NCI-H2081 treated with DMSO at 0.1 percent for 48 hours (cell line): Measurements from ENCODE around the gene FRK.
"Not testable (repeated sequence)": the region's sequence is repeated elsewhere in the genome, so short reads cannot be mapped to it uniquely, and the experiment has no call there.

Source experiments
- DNase-seq: peaks from one replicate; lab custom pipeline; 2025; lab: John Stamatoyannopoulos, UW

Gene FRK, protein sequence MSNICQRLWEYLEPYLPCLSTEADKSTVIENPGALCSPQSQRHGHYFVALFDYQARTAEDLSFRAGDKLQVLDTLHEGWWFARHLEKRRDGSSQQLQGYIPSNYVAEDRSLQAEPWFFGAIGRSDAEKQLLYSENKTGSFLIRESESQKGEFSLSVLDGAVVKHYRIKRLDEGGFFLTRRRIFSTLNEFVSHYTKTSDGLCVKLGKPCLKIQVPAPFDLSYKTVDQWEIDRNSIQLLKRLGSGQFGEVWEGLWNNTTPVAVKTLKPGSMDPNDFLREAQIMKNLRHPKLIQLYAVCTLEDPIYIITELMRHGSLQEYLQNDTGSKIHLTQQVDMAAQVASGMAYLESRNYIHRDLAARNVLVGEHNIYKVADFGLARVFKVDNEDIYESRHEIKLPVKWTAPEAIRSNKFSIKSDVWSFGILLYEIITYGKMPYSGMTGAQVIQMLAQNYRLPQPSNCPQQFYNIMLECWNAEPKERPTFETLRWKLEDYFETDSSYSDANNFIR

DNA sequence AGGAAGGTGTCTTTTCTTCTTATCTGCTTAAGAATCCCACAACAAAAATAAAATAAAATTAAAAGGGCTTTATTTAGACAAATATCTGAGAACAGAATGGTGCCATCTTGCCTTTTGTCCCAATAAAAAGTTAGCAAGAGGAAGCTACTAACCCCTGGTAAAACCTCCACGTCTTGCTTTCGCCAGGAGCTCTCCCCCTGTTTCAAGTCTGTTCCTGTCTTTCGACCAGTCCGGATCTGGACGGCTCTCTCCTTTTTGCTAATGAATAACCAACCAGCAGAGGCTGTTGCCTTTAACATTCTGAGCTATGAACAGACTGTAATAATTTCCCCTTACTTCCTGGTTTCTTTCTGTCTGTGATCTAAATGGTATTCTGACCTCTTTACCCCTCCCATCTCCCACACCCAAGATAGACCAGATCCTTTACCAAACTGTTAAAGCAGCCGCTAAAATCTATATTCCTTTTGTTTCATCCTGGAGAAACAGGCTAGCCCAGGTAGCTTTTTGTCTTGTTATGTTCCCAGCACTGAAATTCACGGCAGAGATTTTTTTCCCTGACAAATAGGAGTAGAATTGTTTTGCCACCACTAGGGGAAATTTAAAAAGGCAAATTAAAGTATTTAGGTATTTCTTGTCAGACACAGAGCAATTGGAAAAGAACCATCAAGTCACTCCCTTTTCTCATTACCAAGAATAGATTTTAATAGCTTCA lies at the start of gene FRK:
TSS of gene FRK (minus strand) at position 320 of the 712 bp plus-strand sequence. CDS start 580 bp downstream, outside the sequence.
- DNase-seq = no peak

DNA sequence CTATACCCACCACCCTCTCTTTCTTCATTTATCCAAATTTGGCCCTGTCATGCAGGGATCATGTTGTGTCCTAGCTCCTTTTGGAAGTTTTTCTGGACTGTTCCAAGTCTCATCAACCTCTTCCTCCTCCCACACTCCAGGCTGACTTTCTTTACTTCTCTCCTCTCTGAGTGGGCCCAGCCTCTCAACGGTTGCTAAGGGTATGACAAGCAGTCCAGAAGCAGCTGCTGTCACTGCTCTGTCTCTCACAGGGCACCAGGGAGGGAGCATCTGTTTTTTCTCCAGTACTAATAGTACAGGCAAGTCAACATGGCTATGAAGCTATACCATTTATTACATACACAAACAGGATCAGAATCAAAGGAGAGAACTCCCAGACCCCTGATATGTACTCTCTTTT lies 48.1 kb upstream of the FRK start:
- no peak for DNase-seq

DNA sequence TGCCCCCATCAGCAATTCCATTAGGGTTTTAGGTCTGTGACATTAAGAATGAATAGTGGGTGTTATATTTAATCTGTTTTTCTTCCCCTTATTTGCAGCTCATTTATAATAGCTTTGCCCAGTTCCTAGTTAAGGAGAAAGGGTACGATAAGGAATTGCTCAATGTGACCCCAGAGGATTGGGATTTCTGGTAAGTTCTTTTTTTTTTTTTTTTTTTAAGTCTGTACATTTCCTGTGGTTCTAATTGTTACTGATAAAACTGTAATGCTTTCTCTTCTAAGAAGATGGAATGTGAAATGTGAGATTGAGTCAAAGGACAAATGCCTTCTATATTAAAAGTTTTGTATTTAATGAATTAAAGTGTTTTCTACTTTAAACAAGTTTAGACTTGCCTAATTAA lies 45.5 kb upstream of the FRK start:
- DNase-seq = no peak

DNA sequence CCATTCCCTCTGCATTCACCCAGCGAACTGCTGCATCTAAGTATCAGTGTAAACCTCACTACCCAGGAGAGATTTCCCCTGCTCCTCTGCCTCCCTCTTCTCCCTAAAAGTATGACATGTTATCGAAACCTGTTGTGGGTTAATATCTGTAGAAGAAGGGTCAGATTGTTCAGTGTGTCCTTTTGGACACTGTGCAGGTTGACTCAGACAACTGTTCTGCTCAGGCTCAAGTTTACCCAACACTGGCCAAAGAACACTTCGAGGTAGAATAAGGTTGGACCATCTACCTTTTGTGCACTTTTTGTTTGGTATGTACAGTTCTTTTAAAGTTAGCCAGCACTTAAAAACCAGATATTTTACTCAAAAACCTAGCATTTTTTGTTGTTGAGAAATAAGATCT lies 44.6 kb upstream of the FRK start:
- no peak for DNase-seq

DNA sequence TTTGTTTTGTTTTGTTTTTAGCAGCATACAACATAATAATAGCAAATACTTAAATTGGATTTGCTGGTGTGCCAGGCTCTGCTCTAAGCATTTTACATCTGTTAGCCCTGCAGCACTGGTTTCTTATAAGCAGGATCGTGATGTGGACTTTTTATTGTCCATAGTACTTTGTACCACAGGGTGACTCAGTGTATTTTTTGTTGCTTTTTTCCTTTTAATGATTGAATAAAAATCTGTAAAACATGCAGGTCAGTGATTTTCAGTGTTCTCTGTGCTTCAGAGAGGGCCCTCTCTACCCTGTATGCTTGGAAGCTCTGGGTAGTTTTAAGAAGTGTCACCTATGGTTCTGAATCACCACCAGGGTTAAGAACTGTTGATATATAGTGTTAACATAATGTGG lies 43.9 kb upstream of the FRK start:
- DNase-seq = no peak

DNA sequence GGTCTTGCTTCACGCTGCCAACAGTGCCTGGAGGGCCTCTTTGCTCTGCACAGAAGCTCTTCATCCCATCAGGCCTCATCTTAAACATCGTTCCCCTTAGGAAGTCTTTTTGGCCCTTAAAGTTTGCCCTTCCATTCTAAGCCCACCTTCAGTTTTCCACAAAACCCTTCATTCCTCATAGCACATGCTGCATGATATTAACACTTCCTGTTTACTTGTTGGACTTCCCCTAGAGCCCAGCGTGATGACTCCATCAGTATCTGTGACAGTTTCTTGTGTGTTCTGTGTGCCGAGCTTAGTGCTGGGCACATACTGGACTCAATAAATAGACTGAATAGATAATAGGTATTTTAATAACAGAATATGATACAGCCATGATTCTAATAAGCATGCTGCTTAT lies 42.2 kb upstream of the FRK start:
- DNase-seq = no peak

DNA sequence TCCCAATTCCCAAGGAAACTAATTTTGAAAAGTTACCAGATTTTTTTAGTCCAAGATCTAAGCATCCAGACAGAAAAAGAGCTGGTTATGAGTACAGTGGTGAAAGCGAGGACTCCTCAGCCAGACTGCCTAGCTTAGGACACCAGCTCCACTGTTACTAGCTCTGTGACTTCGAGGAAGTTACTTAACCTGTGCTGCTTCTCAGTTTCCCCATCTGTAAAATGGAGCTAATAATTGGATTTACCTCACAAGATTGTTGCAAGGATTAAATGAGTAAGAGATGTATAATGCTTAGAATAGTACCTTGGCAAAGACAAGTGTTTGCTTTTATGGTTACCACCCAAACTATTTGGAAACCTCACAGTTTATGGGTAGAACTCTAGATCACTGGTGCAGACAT lies 41.1 kb upstream of the FRK start:
- DNase-seq = no peak

DNA sequence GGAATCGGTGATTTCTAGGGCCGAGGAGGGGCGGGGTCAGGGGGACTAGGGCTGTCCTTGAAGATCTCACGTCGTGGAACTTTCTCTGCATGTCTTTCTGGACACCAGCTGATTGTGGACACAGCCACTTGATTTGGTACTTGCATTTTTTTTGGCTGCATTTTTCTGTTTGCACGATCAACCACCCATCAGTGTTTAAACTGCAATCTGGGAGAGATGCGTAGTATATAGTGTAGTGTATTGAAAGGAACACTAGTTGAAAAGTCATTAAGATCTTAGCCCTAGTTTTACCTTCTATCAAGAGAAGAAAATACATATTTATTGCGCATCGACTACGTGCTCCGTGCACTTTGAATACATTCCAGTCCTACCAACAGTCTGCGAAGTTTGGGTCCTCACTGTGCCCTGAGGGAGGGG lies 40.6 kb upstream of the FRK start:
- DNase-seq = no peak

DNA sequence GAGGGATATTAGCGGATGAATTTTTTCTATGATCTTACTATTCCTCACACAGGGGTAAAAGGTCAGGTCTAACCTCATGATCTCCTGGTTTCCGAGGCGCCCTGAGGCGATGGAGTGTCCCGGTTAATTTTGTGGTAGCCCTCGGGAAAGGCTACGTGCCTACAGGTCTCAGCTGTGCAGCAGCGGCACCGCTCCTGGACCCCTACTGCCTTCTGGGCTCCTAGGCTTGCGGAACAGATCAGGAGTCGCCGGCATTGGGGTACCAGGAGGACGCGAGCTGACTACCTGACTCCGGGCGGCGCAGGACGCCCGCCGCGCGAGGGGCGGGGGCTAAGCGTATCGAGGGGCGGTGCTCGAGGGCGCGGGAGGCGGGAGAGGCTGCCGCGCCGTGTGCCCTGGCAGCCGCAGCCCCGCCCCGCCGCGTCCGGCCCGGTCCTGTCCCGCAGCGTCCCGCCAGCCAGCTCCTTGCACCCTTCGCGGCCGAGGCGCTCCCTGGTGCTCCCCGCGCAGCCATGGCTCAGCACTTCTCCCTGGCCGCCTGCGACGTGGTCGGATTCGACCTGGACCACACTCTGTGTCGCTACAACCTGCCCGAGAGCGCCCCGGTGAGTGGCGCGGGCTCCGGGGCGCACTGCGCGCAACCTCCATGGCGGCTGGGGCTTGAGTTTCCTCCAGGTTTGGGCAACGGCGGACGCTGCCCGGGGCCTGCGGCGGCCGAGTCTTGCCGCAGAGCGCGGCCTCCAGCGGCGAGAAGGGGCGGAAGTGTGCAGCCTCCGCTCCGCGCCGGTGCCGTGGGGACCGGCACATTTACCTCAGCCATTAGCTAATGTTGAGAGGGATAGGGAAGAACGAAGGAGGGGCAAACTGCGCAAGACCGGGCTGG lies 40.0 kb upstream of the FRK start, which contains the start of gene NT5DC1:
TSS of gene NT5DC1 (plus strand) at position 435 of the 883 bp plus-strand sequence. CDS start at position 513, 78 bp downstream.
- DNase-seq = no peak

DNA sequence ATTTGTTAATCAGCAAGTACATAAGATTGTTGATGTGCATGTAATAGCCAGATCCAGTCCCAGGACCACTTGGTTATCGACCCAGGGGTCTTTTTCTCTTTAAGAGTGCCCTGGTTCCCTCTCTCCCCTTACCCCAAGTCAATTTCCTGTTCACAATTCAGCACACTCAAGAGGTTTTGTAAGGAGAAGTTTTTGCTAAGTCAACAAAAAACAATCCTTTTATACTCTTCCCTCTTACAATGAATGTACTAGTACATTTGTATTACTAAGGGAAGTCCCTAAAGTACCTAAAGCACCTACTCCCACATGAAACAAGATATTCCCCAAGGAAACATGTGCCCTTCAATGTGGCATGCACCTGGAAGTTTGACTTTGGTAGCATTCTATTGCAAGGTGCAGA lies 38.3 kb upstream of the FRK start:
- no peak for DNase-seq

DNA sequence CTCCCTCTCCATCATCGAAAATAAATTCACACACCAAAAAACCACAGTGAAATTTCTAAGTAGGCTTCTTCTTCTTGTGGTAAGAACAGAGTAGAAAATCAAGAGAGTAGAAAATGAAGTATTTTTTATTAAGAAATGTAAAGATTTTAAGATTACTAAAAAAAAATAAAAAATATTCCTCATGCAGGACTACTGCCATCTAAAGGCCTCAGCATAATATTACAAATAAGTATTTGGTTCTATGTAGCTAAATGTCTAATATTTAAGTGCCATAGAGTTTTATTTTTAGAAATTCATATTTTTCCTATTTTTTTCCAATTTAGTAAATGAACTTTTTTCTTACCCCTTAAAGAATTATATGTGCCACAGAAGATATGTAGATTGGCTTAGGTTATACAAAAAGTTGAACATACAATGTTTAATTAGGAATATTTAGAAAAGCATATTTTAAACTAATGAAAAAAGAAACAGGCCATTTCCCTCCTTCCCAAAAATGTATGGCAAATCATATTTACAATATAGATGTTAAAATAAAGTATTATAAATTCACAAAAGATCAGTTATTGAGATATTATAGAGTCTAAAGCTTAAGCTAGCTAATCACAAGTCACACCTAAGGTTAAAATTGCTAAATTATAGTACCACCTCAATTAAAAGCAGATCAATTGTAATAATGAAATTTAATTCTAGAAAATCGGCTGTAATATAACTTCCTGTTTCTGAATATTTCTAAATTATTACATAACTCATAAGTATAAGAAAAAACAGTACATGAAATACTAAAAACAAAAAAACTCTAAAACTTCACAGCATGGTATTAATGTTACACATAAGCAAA lies 36.5 kb upstream of the FRK start:
- DNase-seq = no peak

DNA sequence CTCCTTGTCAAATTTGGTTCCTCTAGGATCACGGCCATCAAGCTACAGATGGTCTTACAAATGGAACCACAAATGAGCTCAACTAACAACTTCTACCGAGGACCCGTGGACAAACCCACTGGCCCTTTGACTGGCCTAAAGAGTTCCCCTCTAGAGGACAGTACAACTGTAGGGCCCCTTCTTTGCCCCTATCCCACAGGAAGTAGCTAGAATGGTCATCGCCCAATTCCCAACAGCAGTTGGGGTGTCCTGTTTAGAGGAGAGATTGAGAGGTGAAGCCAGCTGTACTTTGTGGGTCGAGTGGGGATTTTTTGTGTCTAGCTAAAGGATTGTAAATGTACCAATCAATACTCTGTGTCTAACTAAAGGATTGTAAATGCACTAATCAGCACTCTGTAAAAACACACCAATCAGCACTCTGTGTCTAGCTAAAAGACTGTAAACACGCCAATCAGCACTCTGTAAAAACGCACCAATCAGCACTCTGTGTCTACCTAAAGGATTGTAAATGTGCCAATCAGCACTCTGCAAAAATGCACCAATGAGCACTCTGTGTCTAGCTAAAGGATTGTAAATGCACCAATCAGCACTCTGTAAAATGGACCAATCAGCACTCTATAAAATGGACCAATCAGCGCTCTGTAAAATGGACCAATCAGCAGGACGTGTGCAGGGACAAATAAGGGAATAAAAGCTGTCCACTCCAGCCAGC lies 35.5 kb upstream of the FRK start:
- DNase-seq = not testable (repeated sequence)

DNA sequence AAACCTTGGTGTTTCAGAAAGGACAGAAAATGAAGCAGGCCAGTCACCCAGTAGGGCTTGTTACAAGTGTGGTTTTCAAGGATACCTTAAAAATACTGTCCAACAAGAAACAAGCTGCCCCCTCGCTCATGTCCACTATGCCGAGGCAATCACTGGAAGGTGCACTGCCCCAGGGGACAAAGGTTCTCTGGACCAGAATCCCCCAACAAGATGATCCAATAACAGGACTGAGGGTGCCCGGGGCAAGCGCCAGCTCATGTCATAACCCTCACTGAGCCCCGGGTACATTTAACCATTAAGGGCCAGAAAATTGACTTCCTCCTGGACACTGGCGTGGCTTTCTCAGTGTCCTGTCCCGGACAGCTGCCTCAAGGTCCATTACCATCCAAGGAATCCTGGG lies 33.4 kb upstream of the FRK start:
- DNase-seq = no peak

DNA sequence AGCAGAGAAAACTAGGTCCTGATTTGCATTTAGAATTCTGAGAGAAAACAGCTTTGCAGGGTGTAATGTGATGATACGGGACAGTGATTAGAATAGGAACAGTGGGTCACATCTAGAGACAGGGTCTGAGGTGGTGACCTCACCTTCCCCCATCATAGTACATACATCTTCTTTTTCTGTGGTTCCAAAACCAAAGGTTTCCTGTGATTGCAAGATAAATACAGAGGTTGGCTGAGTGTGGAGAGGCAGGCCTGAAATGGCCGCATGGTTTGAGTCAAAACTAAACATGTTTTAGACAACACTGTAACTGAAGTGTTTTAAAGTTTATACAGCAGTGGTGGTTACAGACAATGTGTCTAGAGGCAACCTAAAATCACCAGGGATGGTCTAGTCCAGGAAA lies 29.6 kb upstream of the FRK start:
- no peak for DNase-seq

DNA sequence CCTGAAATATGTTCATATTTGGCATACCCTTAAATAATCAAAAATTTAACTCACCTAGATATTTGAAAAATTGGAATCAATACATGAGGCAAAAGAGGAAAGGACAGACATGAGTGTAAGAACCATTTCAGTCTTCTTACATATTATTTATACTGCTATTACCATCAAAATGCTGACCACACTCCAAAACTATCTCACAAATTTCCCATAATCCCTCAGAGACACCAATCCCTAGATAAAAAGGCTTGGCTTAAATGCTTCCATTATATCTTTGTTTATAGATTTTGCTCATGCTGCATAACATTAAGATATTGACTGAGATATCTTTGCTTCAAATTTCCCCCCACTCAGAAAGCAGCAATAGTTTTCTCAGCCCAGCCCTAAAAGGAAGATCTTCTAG lies 28.3 kb upstream of the FRK start:
- DNase-seq = no peak

DNA sequence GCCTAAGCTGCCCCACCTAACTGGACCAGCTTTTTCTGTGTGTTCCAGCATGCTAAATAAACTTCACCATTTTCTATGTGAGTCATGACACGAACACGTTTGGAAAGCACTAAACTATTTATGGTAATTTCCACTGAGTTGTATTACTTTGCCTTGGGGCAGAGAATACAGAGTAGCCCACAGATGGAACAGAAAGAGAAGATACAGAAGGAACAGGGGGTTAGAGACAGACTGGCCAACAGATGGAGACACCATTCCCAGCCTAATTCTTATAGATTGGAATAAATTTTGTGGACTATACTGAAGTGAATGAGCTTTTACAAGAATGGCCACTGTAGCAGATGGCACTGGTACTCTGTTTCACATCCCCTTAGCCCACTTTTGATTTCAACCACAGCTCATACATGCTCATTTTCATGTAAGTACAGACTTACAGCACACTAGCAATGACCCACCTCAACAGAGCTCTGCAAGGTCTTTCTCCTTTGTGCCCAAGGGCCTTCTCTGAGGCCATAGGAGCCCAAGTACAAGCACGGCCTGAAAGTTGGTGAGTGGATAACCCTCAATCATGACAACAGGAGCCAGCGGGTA lies 26.8 kb upstream of the FRK start:
- DNase-seq = no peak

DNA sequence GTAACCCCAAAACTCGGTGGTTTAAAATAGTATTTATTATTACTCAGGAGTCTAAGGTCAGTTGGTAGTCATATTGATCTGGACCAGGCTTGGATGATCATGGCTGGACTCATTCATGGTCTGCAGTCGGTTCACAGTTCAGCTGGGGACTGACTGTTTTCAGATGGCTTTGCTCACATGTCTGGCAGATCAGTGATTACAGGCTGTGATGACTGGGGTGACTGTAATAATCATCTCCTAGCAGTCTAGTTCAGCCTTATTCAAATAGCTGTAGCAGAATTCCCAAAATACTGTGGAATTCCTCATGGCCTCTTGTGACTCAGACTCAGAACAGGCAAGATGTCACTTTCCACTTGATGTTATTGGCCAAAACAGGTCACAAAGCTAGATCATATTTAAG lies 23.6 kb upstream of the FRK start:
- no peak for DNase-seq

DNA sequence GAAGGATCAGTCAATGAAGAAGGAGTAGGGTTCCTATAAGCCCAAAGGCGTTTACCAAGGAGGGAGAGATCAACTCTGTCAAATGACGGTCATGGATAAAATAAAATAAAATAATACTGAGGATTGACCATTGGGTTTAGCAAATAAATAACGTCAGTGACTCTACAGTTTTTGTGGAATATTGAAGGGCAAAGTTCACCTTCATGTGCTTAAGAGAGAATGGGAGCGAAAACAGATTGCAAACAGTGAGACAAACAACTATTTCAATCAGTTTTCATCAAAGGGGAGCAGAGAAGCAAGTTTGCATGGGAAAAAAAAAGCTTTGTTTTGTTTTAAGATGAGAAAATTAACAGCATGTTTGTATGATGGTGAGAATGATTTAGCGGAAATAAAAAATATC lies 22.4 kb upstream of the FRK start:
- DNase-seq = no peak

DNA sequence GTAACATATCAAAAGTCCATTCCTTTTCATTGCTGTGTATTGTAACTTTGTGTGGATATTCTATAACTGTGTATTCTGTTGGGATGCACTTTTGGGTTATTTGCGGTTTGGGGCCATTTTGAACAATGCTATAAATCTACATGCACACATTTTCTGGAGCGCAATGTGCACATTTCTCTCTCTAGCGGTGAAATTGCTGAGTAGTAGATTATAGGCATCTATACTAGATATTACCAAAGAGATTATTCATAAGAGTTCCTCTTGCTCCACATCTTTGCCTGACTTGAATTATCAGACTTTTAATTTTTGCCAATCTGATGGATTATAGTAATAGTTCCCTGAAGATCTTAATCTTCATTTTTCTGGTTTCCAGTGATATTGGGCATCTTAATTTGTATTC lies 18.3 kb upstream of the FRK start:
- DNase-seq = no peak

DNA sequence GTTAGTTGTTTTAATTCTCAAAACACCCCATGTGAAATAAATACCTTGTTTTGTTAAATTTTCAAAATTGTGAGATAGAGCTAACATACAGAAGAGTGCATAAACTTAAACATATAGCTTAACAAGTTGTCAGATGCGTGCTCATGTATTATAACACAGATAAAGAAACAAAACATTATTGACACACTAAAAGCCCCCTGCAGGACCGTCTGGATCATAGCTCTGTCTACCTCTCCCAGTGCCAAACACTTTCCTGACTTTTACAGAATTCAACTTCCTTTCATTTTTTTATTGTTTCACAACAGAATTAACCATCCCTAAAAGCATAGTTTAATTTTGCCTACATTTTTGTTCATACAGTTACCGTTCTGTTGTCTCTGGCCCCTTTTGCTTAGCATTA lies 17.8 kb upstream of the FRK start:
- DNase-seq = no peak
